PFSK-1 (cell line): ENCODE data around the gene CPA3.

Experiments
- POLR2AphosphoS5 ChIP-seq: IDR thresholded peaks from 2 replicates; pipeline ENCODE4 v1.6.1; 2012; ENCODE audit warnings: low read depth, mild to moderate bottlenecking, control low read depth, low read length, moderate library complexity
- SIN3A ChIP-seq: IDR thresholded peaks from 2 replicates; pipeline ENCODE4 v1.6.1; 2012; ENCODE audit warnings: mild to moderate bottlenecking, low read length, moderate library complexity, borderline replicate concordance; ENCODE audit not compliant: insufficient read depth
- TAF1 ChIP-seq: IDR thresholded peaks from 2 replicates; pipeline ENCODE4 v1.6.1; 2012; ENCODE audit warnings: low read length, control low read depth, borderline replicate concordance; ENCODE audit not compliant: insufficient read depth
- TF ChIP-seq, protein P1 (sequence below), 2 experiments: IDR thresholded peaks; 2 replicates each; pipeline versions ENCODE4 v1.6.1 to v1.8.0; 2011 to 2012; ENCODE audit warnings: low read depth in 2 of 2, low read length in 2 of 2, control low read depth in 1 of 2, inconsistent platforms in 1 of 2, mild to moderate bottlenecking in 1 of 2, moderate library complexity in 1 of 2; ENCODE audit not compliant: insufficient read depth in 1 of 2

DNA sequence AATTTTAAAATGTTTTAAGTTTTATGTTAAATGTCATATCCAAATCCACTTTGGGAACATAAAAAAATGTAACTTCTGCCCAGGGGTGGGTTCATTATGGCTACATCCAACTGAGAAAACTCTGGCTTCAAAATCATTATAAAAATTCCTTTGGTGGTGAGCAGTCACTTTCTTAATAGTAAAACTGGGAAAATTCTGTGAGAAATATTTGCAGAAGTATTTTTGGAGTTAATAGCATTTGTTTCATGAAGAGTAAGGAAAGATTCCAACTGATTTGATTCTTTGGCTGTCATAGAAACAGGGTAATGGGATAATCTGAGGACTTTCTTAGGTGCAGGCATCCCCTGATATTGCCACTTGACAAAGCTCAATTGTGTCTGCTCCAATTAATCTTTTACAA, 38.8 kb downstream of the CPA3 start:
- TF ChIP-seq POLR2AphosphoS5 = no peak
- TF ChIP-seq, protein P1, sequence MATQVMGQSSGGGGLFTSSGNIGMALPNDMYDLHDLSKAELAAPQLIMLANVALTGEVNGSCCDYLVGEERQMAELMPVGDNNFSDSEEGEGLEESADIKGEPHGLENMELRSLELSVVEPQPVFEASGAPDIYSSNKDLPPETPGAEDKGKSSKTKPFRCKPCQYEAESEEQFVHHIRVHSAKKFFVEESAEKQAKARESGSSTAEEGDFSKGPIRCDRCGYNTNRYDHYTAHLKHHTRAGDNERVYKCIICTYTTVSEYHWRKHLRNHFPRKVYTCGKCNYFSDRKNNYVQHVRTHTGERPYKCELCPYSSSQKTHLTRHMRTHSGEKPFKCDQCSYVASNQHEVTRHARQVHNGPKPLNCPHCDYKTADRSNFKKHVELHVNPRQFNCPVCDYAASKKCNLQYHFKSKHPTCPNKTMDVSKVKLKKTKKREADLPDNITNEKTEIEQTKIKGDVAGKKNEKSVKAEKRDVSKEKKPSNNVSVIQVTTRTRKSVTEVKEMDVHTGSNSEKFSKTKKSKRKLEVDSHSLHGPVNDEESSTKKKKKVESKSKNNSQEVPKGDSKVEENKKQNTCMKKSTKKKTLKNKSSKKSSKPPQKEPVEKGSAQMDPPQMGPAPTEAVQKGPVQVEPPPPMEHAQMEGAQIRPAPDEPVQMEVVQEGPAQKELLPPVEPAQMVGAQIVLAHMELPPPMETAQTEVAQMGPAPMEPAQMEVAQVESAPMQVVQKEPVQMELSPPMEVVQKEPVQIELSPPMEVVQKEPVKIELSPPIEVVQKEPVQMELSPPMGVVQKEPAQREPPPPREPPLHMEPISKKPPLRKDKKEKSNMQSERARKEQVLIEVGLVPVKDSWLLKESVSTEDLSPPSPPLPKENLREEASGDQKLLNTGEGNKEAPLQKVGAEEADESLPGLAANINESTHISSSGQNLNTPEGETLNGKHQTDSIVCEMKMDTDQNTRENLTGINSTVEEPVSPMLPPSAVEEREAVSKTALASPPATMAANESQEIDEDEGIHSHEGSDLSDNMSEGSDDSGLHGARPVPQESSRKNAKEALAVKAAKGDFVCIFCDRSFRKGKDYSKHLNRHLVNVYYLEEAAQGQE (IDR thresholded peaks at IDR 0.05; ENCODE audit: insufficient read depth in 1 of 2, low read depth in 2 of 2, low read length in 2 of 2) = no peak
- no peak for TF ChIP-seq SIN3A
- no peak for TF ChIP-seq TAF1
